NCI-H526 (cell line): Measurements from ENCODE around the gene ARHGAP4.

Experiments used
- DNase-seq, 2 experiments: peaks; one replicate each; lab custom pipeline; 2025; lab: John Stamatoyannopoulos, UW

Gene ARHGAP4

GRCh38 chrX:153906126-153906917 is 19.7 kb downstream of the ARHGAP4 start:
- DNase-seq = no peak

DNA sequence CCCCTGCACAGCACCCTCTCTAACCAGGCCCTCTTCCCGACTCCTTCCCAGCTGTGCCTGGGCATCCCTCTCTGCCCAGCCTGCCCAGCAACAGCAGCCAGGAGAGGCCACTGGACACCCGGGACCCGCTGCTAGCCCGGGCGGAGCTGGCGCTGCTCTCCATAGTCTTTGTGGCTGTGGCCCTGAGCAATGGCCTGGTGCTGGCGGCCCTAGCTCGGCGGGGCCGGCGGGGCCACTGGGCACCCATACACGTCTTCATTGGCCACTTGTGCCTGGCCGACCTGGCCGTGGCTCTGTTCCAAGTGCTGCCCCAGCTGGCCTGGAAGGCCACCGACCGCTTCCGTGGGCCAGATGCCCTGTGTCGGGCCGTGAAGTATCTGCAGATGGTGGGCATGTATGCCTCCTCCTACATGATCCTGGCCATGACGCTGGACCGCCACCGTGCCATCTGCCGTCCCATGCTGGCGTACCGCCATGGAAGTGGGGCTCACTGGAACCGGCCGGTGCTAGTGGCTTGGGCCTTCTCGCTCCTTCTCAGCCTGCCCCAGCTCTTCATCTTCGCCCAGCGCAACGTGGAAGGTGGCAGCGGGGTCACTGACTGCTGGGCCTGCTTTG is 20.5 kb downstream of the ARHGAP4 start:
- no peak for DNase-seq

GRCh38 chrX:153903991-153904957 is 21.8 kb downstream of the ARHGAP4 start, which contains the start of gene AVPR2:
Gene AVPR2 (plus strand): TSS chrX:153904673. CDS start chrX:153905146, 473 bp downstream.
- DNase-seq = no peak

DNA sequence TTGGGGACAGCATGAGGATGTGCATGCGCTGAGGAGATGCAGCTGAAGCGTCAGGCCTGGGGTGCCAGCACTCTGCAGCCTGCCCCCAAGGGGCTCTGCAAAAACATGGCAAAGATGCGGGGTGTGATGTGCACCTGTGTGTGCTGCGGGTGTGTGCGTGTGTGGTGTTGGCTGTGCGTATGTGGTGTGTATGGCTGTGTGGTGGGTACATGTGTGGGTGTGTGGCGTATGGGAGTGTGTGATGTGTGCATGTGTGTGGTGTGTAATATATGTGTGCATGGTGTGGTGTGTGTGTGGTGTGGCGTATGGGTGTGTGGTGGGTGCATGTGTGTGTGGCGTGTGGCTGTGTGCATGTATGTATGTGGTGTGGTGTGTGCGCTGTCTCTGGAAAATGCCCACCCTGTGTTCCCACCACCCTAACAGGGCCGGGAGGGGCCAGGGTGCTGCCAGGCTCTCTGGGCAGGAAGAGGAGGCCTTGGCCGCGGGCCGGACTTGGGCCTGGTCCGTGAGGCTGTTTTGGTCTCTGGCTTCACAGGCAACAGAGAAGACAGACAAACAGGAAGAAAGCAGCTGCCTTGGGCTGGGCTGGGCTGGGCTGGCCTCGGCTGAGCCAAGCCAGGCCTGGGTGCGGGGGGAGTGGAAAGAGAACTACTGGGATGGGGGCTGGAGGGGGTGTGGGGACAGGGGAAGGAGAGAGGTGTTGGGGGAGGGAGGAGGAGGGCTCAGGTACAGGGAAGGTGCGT is 22.7 kb downstream of the ARHGAP4 start:
- no peak for DNase-seq

GRCh38 chrX:153902385-153902784 is 23.7 kb downstream of the ARHGAP4 start:
- no peak for DNase-seq

GRCh38 chrX:153901753-153902140 is 24.3 kb downstream of the ARHGAP4 start:
- no peak for DNase-seq

DNA sequence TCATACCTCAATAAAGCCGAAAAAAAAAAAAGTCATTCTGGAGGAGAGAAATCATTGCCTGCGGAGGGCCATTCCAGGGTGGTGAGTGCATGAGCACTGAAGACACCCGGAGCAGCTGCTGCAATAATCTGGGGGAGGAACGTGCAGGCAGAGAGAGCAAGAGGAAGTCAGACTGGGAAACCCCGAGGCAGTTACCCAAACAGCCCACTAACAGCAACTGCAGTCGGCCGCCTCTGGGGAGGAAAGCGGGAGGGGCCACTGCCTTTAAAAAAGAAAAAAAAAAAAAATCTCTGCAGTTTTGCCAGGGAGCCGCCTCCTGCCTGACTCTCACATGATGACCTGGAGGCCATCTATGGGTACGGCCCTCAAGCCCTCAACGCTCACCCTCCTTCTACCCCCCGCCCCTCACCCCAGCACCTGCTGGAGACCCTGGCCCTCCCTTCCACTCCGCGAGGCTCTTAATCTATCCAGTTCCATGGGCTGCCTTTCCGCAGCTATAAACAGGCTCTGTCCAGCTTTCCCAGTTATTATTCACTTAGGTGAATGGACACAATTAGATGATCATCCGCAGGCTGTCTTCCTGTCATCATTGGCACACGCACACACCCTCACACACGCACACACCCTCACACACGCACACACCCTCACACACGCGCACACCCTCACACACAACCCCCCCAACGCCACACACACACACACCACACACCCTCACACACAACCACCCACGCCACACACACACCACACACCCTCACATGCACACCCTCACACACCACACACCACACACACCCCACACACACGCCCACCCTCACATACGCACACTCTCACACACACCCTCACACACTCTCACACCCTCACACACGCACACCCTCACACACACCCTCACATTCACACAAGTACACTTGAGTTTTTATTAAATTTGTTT is 25.0 kb downstream of the ARHGAP4 start:
- DNase-seq = peak in 1 of 2 experiments; percentile 58

GRCh38 chrX:153897899-153898298 is 28.2 kb downstream of the ARHGAP4 start:
- DNase-seq = no peak

- DNase-seq = no peak
These were observed 36.9 kb downstream of the ARHGAP4 start for GRCh38 chrX:153889123-153889522.

DNA sequence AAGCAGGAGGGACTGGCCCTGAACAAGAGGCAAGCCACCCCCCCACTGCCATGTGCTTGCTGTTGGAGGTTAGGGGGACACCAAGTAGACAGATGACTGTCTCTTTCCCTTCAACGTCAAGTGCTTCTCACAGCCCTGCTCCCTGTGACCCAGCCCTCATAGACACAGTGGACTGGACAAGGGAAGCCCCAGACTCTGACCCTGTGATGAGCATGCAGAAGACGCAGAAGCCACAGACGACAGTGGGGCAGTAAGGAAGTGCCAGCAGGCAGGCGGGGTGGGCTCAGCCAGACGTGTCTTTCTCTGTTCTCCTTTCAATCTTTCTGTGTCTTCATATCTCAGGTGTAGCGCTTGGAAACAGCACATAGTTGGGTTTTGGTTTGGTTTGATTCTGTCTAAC is 37.7 kb downstream of the ARHGAP4 start:
- no peak for DNase-seq

GRCh38 chrX:153887385-153887784 is 38.7 kb downstream of the ARHGAP4 start:
- DNase-seq = no peak

- no peak for DNase-seq
These were observed 39.1 kb downstream of the ARHGAP4 start for GRCh38 chrX:153886915-153887314.

- peak in 1 of 2 experiments; percentile 61 for DNase-seq
These were observed 39.8 kb downstream of the ARHGAP4 start, which contains the start of gene L1CAM for GRCh38 chrX:153885968-153886903. Gene L1CAM (minus strand): TSS chrX:153886173. CDS start chrX:153875836, 10,337 bp downstream.

GRCh38 chrX:153885208-153885787 is 40.8 kb downstream of the ARHGAP4 start:
- DNase-seq = no peak

- DNase-seq = peak; percentile 45 to 70
These were observed 41.5 kb downstream of the ARHGAP4 start for GRCh38 chrX:153884590-153884989.

DNA sequence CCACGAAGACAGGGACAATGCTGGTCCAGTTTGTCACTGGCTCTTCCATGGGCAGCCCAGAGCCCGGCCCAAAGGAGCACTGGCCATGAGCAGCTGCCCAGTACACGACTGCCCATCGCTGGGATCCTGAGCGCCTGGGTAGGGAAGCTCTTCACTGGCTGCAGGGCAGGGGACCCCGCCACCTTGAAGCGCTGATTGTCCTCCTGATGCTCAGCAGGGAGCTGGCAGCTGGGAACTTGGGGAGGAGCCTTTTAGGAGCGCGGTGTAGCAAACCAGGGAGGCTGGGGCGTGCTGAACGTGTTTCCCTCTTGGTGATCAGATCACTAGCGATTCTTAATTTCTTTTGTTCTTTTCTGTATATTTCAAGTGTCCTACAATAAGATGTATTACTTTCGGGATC is 41.9 kb downstream of the ARHGAP4 start:
- DNase-seq = peak in 1 of 2 experiments; percentile 35

DNA sequence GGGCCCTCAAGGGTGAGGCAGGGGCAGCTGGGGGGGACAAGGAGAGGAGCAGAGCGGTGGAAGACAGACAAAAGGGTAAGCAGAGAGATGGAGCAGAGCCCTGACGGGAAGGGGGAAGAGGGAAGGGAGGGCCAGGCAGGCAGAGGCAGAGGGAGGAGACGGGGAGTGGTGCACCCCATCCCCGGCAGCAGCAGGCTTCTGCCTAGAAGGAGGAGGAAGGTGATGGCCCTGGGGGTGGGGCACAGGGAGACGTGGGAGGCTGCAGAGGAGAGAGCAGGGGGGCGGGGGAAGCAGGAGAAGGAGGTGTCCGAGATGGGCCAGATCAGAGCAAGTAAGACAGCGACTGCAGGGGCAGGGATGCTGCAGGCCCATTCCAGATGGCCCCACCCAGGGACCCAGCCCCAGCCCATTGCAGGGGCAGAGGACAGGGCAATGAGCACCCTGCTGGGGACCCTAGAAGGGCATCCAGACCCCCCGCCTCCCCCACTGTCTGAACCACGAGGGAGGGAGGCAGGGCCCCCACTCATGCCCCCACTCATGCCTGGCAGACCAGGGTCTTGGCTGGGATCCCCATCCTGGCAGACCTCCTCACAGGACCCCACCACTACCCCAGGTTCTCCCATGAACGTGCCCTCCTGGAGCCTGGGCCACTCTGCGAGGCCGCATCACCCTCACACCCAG is 42.8 kb downstream of the ARHGAP4 start:
- DNase-seq = no peak

DNA sequence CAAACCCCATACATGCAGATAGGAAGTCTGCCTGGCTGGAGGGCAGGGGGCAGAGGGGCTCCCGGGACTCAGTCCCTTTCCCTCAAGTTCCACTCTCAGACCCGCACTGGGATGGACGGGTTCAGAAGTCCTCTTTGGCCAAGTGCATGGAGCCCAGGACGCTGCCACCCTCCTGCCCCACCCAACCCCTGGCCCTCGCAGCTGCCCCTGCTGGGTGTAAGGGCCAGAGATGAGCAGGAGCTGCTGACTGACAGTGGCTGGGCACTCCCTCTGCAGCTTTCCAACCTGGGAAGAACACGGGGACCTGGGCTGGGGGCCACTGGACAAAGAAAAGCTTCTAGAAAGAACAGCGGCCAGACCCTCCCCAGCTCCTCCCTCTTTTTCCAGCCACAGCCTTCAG is 43.5 kb downstream of the ARHGAP4 start:
- DNase-seq = no peak
